GM12865 (cell line): ENCODE data around the gene PLGRKT.

Source experiments
- DNase-seq: peaks from one replicate; pipeline ENCODE4 v3.0.0; 2010; ENCODE audit warnings: low read depth
- H3K4me3 ChIP-seq: 2 replicates; pipeline ENCODE4 v1.5.1; 2011; ENCODE audit warnings: mild to moderate bottlenecking, low read depth, low read length, control low read depth
- TF ChIP-seq, protein P1 (sequence below): IDR thresholded peaks from 2 replicates; pipeline ENCODE4 v1.5.1; 2011; ENCODE audit warnings: low read length, control low read depth, low read depth, inconsistent platforms; ENCODE audit not compliant: insufficient read depth; ENCODE audit errors: missing control alignments

PLGRKT gene

GRCh38 chr9:5375790-5376477, 61.8 kb downstream of the PLGRKT start:
- DNase-seq: no peak
- TF ChIP-seq, protein P1, sequence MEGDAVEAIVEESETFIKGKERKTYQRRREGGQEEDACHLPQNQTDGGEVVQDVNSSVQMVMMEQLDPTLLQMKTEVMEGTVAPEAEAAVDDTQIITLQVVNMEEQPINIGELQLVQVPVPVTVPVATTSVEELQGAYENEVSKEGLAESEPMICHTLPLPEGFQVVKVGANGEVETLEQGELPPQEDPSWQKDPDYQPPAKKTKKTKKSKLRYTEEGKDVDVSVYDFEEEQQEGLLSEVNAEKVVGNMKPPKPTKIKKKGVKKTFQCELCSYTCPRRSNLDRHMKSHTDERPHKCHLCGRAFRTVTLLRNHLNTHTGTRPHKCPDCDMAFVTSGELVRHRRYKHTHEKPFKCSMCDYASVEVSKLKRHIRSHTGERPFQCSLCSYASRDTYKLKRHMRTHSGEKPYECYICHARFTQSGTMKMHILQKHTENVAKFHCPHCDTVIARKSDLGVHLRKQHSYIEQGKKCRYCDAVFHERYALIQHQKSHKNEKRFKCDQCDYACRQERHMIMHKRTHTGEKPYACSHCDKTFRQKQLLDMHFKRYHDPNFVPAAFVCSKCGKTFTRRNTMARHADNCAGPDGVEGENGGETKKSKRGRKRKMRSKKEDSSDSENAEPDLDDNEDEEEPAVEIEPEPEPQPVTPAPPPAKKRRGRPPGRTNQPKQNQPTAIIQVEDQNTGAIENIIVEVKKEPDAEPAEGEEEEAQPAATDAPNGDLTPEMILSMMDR: no peak
- no peak overlapping the region for H3K4me3 ChIP-seq

- peak; percentile 21 for DNase-seq
- no peak overlapping the region for H3K4me3 ChIP-seq
- TF ChIP-seq, protein P1: no peak
These were observed 62.6 kb downstream of the PLGRKT start for GRCh38 chr9:5375091-5375490.

- no peak overlapping the region for H3K4me3 ChIP-seq
- DNase-seq: peak; percentile 41
These were observed 73.3 kb downstream of the PLGRKT start for GRCh38 chr9:5364294-5365024.

GRCh38 chr9:5361326-5362010, 76.3 kb downstream of the PLGRKT start:
- DNase-seq: no peak
- TF ChIP-seq, protein P1: no peak
- no peak overlapping the region for H3K4me3 ChIP-seq

More at GRCh38 chr9:5364294-5365024, 73.3 kb downstream of the PLGRKT start:
- TF ChIP-seq, protein P1: no peak

- DNase-seq: no peak
- H3K4me3 ChIP-seq: no peak overlapping the region
These were observed 77.4 kb downstream of the PLGRKT start for GRCh38 chr9:5360341-5360740.

GRCh38 chr9:5357431-5358105, 80.2 kb downstream of the PLGRKT start:
- H3K4me3 ChIP-seq: no peak overlapping the region
- DNase-seq: no peak
- TF ChIP-seq, protein P1: no peak

More at GRCh38 chr9:5360341-5360740, 77.4 kb downstream of the PLGRKT start:
- TF ChIP-seq, protein P1: no peak
